ENCODE results near the gene TOMM34. TPM values are rescaled to one million over a fixed set of nuclear protein-coding genes. Genes with fewer than 3 reads are reported as not detected.

Gene TOMM34
- polyA plus RNA-seq, 1 donor: 21.8 TPM

GRCh38 chr20:44938637-44939036 lies 21.6 kb downstream of the TOMM34 start:
- peaks cover 42% of the 10 kb centered on the region for H3K36me3 ChIP-seq (ENCODE audit: control insufficient read depth, insufficient read depth, low read length)
- no peaks in the 10 kb centered on the region for H3K27me3 ChIP-seq (ENCODE audit: control insufficient read depth, insufficient read depth, low read length)
- H3K4me1 ChIP-seq (ENCODE audit: control insufficient read depth, insufficient read depth, low read length): no peaks in the 10 kb centered on the region
- no peak for DNase-seq
- no peak overlapping the region for H3K4me3 ChIP-seq (ENCODE audit: low read length)
- H3K9me3 ChIP-seq (ENCODE audit: control insufficient read depth, low read depth, low read length): no peaks in the 10 kb centered on the region
- H3K27ac ChIP-seq (ENCODE audit: low read length): no peak overlapping the region
- 100% methylated on average over 4 of the region's 9 CpGs for WGBS (ENCODE audit: insufficient coverage, low lambda C conversion rate)

- Histone ChIP-seq H3K4me3 (ENCODE audit: low read length) (no peak overlapping the region), H3K27ac (ENCODE audit: low read length) (no peak overlapping the region), H3K36me3 (ENCODE audit: control insufficient read depth, insufficient read depth, low read length) (peaks cover 26% of the 10 kb centered on the region), H3K4me1 (ENCODE audit: control insufficient read depth, insufficient read depth, low read length) (no peaks in the 10 kb centered on the region), H3K9me3 (ENCODE audit: control insufficient read depth, low read depth, low read length) (no peaks in the 10 kb centered on the region), H3K27me3 (ENCODE audit: control insufficient read depth, insufficient read depth, low read length) (no peaks in the 10 kb centered on the region)
- no peak for DNase-seq
- no CpG with 5 or more reads among the region's 10 CpGs for WGBS (ENCODE audit: insufficient coverage, low lambda C conversion rate)
These were observed 23.7 kb downstream of the TOMM34 start for GRCh38 chr20:44936510-44936909.

- Histone ChIP-seq H3K27ac (ENCODE audit: low read length) (no peak overlapping the region), H3K4me3 (ENCODE audit: low read length) (no peak overlapping the region), H3K9me3 (ENCODE audit: control insufficient read depth, low read depth, low read length) (no peaks in the 10 kb centered on the region), H3K4me1 (ENCODE audit: control insufficient read depth, insufficient read depth, low read length) (no peaks in the 10 kb centered on the region), H3K27me3 (ENCODE audit: control insufficient read depth, insufficient read depth, low read length) (no peaks in the 10 kb centered on the region), H3K36me3 (ENCODE audit: control insufficient read depth, insufficient read depth, low read length) (peaks cover 15% of the 10 kb centered on the region)
- WGBS (ENCODE audit: insufficient coverage, low lambda C conversion rate): no CpG with 5 or more reads among the region's 8 CpGs
- no peak for DNase-seq
These were observed 27.3 kb downstream of the TOMM34 start for GRCh38 chr20:44932916-44933315.

- H3K27ac ChIP-seq (ENCODE audit: low read length): no peak overlapping the region
- DNase-seq: no peak
These were observed 28.3 kb downstream of the TOMM34 start for GRCh38 chr20:44931911-44932310.

GRCh38 chr20:44930517-44931168 lies 29.6 kb downstream of the TOMM34 start:
- Histone ChIP-seq H3K27ac (ENCODE audit: low read length) (no peak overlapping the region), H3K4me3 (ENCODE audit: low read length) (no peak overlapping the region), H3K9me3 (ENCODE audit: control insufficient read depth, low read depth, low read length) (no peaks in the 10 kb centered on the region), H3K36me3 (ENCODE audit: control insufficient read depth, insufficient read depth, low read length) (peaks cover 8% of the 10 kb centered on the region), H3K27me3 (ENCODE audit: control insufficient read depth, insufficient read depth, low read length) (no peaks in the 10 kb centered on the region), H3K4me1 (ENCODE audit: control insufficient read depth, insufficient read depth, low read length) (no peaks in the 10 kb centered on the region)
- WGBS (ENCODE audit: insufficient coverage, low lambda C conversion rate): no CpG with 5 or more reads among the region's 18 CpGs
- DNase-seq: no peak

More at GRCh38 chr20:44931911-44932310, 28.3 kb downstream of the TOMM34 start:
- Histone ChIP-seq H3K4me1 (ENCODE audit: control insufficient read depth, insufficient read depth, low read length) (no peaks in the 10 kb centered on the region), H3K27me3 (ENCODE audit: control insufficient read depth, insufficient read depth, low read length) (no peaks in the 10 kb centered on the region), H3K9me3 (ENCODE audit: control insufficient read depth, low read depth, low read length) (no peaks in the 10 kb centered on the region), H3K4me3 (ENCODE audit: low read length) (no peak overlapping the region), H3K36me3 (ENCODE audit: control insufficient read depth, insufficient read depth, low read length) (peaks cover 12% of the 10 kb centered on the region)
- WGBS (ENCODE audit: insufficient coverage, low lambda C conversion rate): no CpG with 5 or more reads among the region's 3 CpGs

- Histone ChIP-seq H3K4me3 (ENCODE audit: low read length) (no peak overlapping the region), H3K36me3 (ENCODE audit: control insufficient read depth, insufficient read depth, low read length) (peaks cover 5% of the 10 kb centered on the region), H3K4me1 (ENCODE audit: control insufficient read depth, insufficient read depth, low read length) (no peaks in the 10 kb centered on the region), H3K27ac (ENCODE audit: low read length) (no peak overlapping the region), H3K27me3 (ENCODE audit: control insufficient read depth, insufficient read depth, low read length) (no peaks in the 10 kb centered on the region), H3K9me3 (ENCODE audit: control insufficient read depth, low read depth, low read length) (no peaks in the 10 kb centered on the region)
- WGBS (ENCODE audit: insufficient coverage, low lambda C conversion rate): no CpG with 5 or more reads among the region's 3 CpGs
- no peak for DNase-seq
These were observed 31.6 kb downstream of the TOMM34 start for GRCh38 chr20:44928595-44928994.

- Histone ChIP-seq H3K27me3 (ENCODE audit: control insufficient read depth, insufficient read depth, low read length) (no peaks in the 10 kb centered on the region), H3K27ac (ENCODE audit: low read length) (no peak overlapping the region), H3K36me3 (ENCODE audit: control insufficient read depth, insufficient read depth, low read length) (peaks cover 4% of the 10 kb centered on the region), H3K4me1 (ENCODE audit: control insufficient read depth, insufficient read depth, low read length) (no peaks in the 10 kb centered on the region), H3K9me3 (ENCODE audit: control insufficient read depth, low read depth, low read length) (no peaks in the 10 kb centered on the region), H3K4me3 (ENCODE audit: low read length) (no peak overlapping the region)
- no CpG with 5 or more reads among the region's 4 CpGs for WGBS (ENCODE audit: insufficient coverage, low lambda C conversion rate)
- no peak for DNase-seq
These were observed 35.7 kb downstream of the TOMM34 start for GRCh38 chr20:44924541-44924940.

- H3K9me3 ChIP-seq (ENCODE audit: control insufficient read depth, low read depth, low read length): no peaks in the 10 kb centered on the region
- no peak overlapping the region for H3K4me3 ChIP-seq (ENCODE audit: low read length)
- no peak for DNase-seq
- H3K27ac ChIP-seq (ENCODE audit: low read length): no peak overlapping the region
- H3K4me1 ChIP-seq (ENCODE audit: control insufficient read depth, insufficient read depth, low read length): no peaks in the 10 kb centered on the region
- no peaks in the 10 kb centered on the region for H3K27me3 ChIP-seq (ENCODE audit: control insufficient read depth, insufficient read depth, low read length)
- peaks cover 7% of the 10 kb centered on the region for H3K36me3 ChIP-seq (ENCODE audit: control insufficient read depth, insufficient read depth, low read length)
- WGBS (ENCODE audit: insufficient coverage, low lambda C conversion rate): no CpG with 5 or more reads among the region's 14 CpGs
These were observed 38.8 kb downstream of the TOMM34 start for GRCh38 chr20:44921447-44921846.

- Histone ChIP-seq H3K4me1 (ENCODE audit: control insufficient read depth, insufficient read depth, low read length) (no peaks in the 10 kb centered on the region), H3K4me3 (ENCODE audit: low read length) (no peak overlapping the region), H3K9me3 (ENCODE audit: control insufficient read depth, low read depth, low read length) (no peaks in the 10 kb centered on the region), H3K36me3 (ENCODE audit: control insufficient read depth, insufficient read depth, low read length) (peaks cover 7% of the 10 kb centered on the region), H3K27me3 (ENCODE audit: control insufficient read depth, insufficient read depth, low read length) (no peaks in the 10 kb centered on the region), H3K27ac (ENCODE audit: low read length) (no peak overlapping the region)
- WGBS (ENCODE audit: insufficient coverage, low lambda C conversion rate): no CpG with 5 or more reads among the region's 10 CpGs
- no peak for DNase-seq
These were observed 41.4 kb downstream of the TOMM34 start for GRCh38 chr20:44918761-44919160.

- H3K4me1 ChIP-seq (ENCODE audit: control insufficient read depth, insufficient read depth, low read length): no peaks in the 10 kb centered on the region
- DNase-seq: no peak
- H3K4me3 ChIP-seq (ENCODE audit: low read length): no peak overlapping the region
- peaks cover 7% of the 10 kb centered on the region for H3K36me3 ChIP-seq (ENCODE audit: control insufficient read depth, insufficient read depth, low read length)
- WGBS (ENCODE audit: insufficient coverage, low lambda C conversion rate): 100% methylated on average over 1 of the region's 3 CpGs
- no peaks in the 10 kb centered on the region for H3K9me3 ChIP-seq (ENCODE audit: control insufficient read depth, low read depth, low read length)
- H3K27me3 ChIP-seq (ENCODE audit: control insufficient read depth, insufficient read depth, low read length): no peaks in the 10 kb centered on the region
- H3K27ac ChIP-seq (ENCODE audit: low read length): no peak overlapping the region
These were observed 41.9 kb downstream of the TOMM34 start for GRCh38 chr20:44918342-44918741.

GRCh38 chr20:44917399-44917798 lies 42.8 kb downstream of the TOMM34 start:
- no peaks in the 10 kb centered on the region for H3K9me3 ChIP-seq (ENCODE audit: control insufficient read depth, low read depth, low read length)
- no peaks in the 10 kb centered on the region for H3K27me3 ChIP-seq (ENCODE audit: control insufficient read depth, insufficient read depth, low read length)
- H3K36me3 ChIP-seq (ENCODE audit: control insufficient read depth, insufficient read depth, low read length): peaks cover 8% of the 10 kb centered on the region
- no peak overlapping the region for H3K27ac ChIP-seq (ENCODE audit: low read length)
- no peak for DNase-seq
- no peak overlapping the region for H3K4me3 ChIP-seq (ENCODE audit: low read length)
- no CpG with 5 or more reads among the region's 2 CpGs for WGBS (ENCODE audit: insufficient coverage, low lambda C conversion rate)
- no peaks in the 10 kb centered on the region for H3K4me1 ChIP-seq (ENCODE audit: control insufficient read depth, insufficient read depth, low read length)
